NCI-H446 treated with DMSO at 0.1 percent for 48 hours (cell line): ENCODE results near the gene CFAP100.

Experiments
- DNase-seq: peaks from one replicate; lab custom pipeline; 2025; lab: John Stamatoyannopoulos, UW

The CFAP100 gene

GRCh38 chr3:126376444-126376843 is 18.3 kb upstream of the CFAP100 start:
- DNase-seq: no peak

GRCh38 chr3:126377211-126377610 is 17.5 kb upstream of the CFAP100 start:
- DNase-seq: no peak

- no peak for DNase-seq
These were observed 16.4 kb upstream of the CFAP100 start for GRCh38 chr3:126378341-126378751.

GRCh38 chr3:126380011-126380768 is 14.5 kb upstream of the CFAP100 start:
- no peak for DNase-seq

- no peak for DNase-seq
These were observed 12.7 kb upstream of the CFAP100 start for GRCh38 chr3:126381966-126382365.

GRCh38 chr3:126389112-126389793 is 5.5 kb upstream of the CFAP100 start:
- no peak for DNase-seq

- DNase-seq: no peak
These were observed 4.9 kb upstream of the CFAP100 start for GRCh38 chr3:126389794-126390146.

GRCh38 chr3:126390201-126390600 is 4.5 kb upstream of the CFAP100 start:
- no peak for DNase-seq

- DNase-seq: no peak
These were observed 4.0 kb upstream of the CFAP100 start for GRCh38 chr3:126390751-126391150.

GRCh38 chr3:126391631-126392030 is 3.1 kb upstream of the CFAP100 start:
- no peak for DNase-seq

- DNase-seq: no peak
These were observed 2.5 kb upstream of the CFAP100 start for GRCh38 chr3:126392246-126392645.

- no peak for DNase-seq
These were observed 1.1 kb upstream of the CFAP100 start for GRCh38 chr3:126393563-126393962.

GRCh38 chr3:126394977-126395321 is 240 bp downstream of the CFAP100 start:
- DNase-seq: no peak

- no peak for DNase-seq
These were observed 1.3 kb downstream of the CFAP100 start for GRCh38 chr3:126395846-126396513.

- no peak for DNase-seq
These were observed 1.8 kb downstream of the CFAP100 start for GRCh38 chr3:126396536-126396935.

- no peak for DNase-seq
These were observed 3.1 kb downstream of the CFAP100 start for GRCh38 chr3:126397610-126398422.

GRCh38 chr3:126398423-126399350 is 4.0 kb downstream of the CFAP100 start:
- DNase-seq: no peak

- no peak for DNase-seq
These were observed 4.6 kb downstream of the CFAP100 start for GRCh38 chr3:126399351-126399735.

- no peak for DNase-seq
These were observed 5.0 kb downstream of the CFAP100 start for GRCh38 chr3:126399756-126400155.

GRCh38 chr3:126401611-126402160 is 7.0 kb downstream of the CFAP100 start:
- no peak for DNase-seq

GRCh38 chr3:126402178-126402577 is 7.5 kb downstream of the CFAP100 start:
- no peak for DNase-seq
